Measurements from ENCODE around the gene NAT8. TPM values are rescaled to one million over a fixed set of nuclear protein-coding genes. Genes with fewer than 3 reads are reported as not detected.
A peak's percentile ranks its signal among the peaks of the same experiment; 100 is the strongest.

NAT8 gene
- total and polyA plus RNA-seq, 2 of the 13 experiments (the other 11 are each of a cell fraction or from before 2014, with no cell fraction given), result 1.9 to 12.9 TPM

DNA sequence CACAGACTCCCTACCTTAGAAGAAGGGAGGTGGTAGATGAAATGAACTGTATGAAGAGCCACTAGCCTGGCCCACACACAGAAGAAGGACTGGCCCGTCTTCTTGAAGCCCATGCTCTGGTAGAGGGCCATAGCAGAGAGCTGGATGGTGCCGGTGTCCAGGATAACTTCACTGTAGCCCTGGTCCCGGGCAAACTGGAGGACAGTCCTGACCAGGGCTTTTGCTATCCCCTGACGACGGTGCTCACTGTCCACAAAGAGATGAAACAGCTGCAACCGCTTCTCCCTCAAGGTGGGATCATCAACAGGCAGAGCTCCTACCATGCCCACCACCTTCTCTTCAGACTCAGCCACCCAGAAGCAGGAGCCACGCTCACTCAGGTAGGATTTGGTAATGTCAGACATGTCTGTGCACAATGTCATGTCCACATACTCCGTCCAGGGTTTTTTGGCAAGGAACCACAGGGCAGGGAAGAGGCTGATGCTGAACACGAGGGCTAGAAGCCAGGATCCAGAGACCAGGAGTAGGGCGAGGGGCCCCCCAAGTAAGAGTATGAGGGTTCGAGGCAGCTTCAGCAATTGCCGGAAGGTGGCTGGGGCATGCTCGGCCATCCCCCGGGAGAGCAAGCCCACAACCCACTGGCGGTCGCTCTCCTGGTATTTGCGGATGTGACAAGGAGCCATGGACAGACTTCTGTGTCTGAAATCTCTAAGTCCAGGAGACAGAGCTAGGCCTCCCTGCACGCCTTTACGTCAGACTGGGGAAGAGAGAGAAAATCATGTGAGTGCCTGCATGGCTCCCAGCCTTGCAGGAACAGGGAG, 1.1 kb downstream of the NAT8 start (continued):
- no peak for TF ChIP-seq GPBP1L1 (CRISPR knock-in tag; IDR thresholded peaks at IDR 0.05)
- TF ChIP-seq SPEN (CRISPR knock-in tag; IDR thresholded peaks at IDR 0.05; ENCODE audit: low read depth), result peak; percentile 58; the same call in 1 of the 2 replicates
- TF ChIP-seq RBFOX2 (IDR thresholded peaks at IDR 0.05; ENCODE audit: low read depth, low read length), result no peak
- TF ChIP-seq STAT5B (CRISPR knock-in tag; IDR thresholded peaks at IDR 0.05), result no peak
- no peak for TF ChIP-seq MED13 (CRISPR knock-in tag; IDR thresholded peaks at IDR 0.05)
- no peak for TF ChIP-seq RAD21 (CRISPR knock-in tag; IDR thresholded peaks at IDR 0.05)
- TF ChIP-seq ZIK1 (CRISPR knock-in tag; IDR thresholded peaks at IDR 0.05; ENCODE audit: borderline replicate concordance, low read depth), result no peak
- 0 out of 2 replicates have a peak, but pooled peaks have one; percentile 62 for TF ChIP-seq CENPT (CRISPR knock-in tag; IDR thresholded peaks at IDR 0.05; ENCODE audit: low read depth)
- 0 out of 2 replicates have a peak, but pooled peaks have one; percentile 44 for TF ChIP-seq ZXDC (CRISPR knock-in tag; IDR thresholded peaks at IDR 0.05)
- no peak for TF ChIP-seq ZNF3 (CRISPR knock-in tag; IDR thresholded peaks at IDR 0.05)
- TF ChIP-seq ZNF570 (CRISPR knock-in tag; IDR thresholded peaks at IDR 0.05; ENCODE audit: borderline replicate concordance), result no peak
- TF ChIP-seq ATM (IDR thresholded peaks at IDR 0.05; ENCODE audit: borderline replicate concordance), result no peak
- no peak for TF ChIP-seq ZNF276 (CRISPR knock-in tag; IDR thresholded peaks at IDR 0.05; ENCODE audit: low read depth)
- no peak for TF ChIP-seq HHEX (CRISPR knock-in tag; IDR thresholded peaks at IDR 0.05)
- TF ChIP-seq MAFK (conservative IDR thresholded peaks at IDR 0.05 in 1 of 2, IDR thresholded peaks at IDR 0.05 in 1 of 2; ENCODE audit: low read length in 2 of 2), result no peak
- no peak for TF ChIP-seq ATF7-NPFF (CRISPR knock-in tag; IDR thresholded peaks at IDR 0.05; ENCODE audit: low read depth)
- TF ChIP-seq ZNF382 (CRISPR knock-in tag; IDR thresholded peaks at IDR 0.05; ENCODE audit: borderline replicate concordance), result no peak
- TF ChIP-seq FOXK1 (CRISPR knock-in tag; IDR thresholded peaks at IDR 0.05; ENCODE audit: borderline replicate concordance, low read depth), result no peak
- TF ChIP-seq ZNF558 (CRISPR knock-in tag; IDR thresholded peaks at IDR 0.05; ENCODE audit: borderline replicate concordance), result 0 out of 2 replicates have a peak, but pooled peaks have one; percentile 41
- no peak for TF ChIP-seq CBX2 (IDR thresholded peaks at IDR 0.05; ENCODE audit: low read depth, low read length)
- peak; percentile 32; the same call in 1 of the 2 replicates for TF ChIP-seq CBX2 (CRISPR knock-in tag; IDR thresholded peaks at IDR 0.05; ENCODE audit: low read depth)
- TF ChIP-seq ONECUT2 (CRISPR knock-in tag; IDR thresholded peaks at IDR 0.05), result no peak
- TF ChIP-seq NRL (CRISPR knock-in tag; IDR thresholded peaks at IDR 0.05; ENCODE audit: borderline replicate concordance), result 0 out of 2 replicates have a peak, but pooled peaks have one; percentile 71
